ENCODE measurements around the gene CC2D2B.
"Not testable (repeated sequence)": the region's sequence is repeated elsewhere in the genome, so short reads cannot be mapped to it uniquely, and the experiment has no call there.

The CC2D2B gene, protein sequence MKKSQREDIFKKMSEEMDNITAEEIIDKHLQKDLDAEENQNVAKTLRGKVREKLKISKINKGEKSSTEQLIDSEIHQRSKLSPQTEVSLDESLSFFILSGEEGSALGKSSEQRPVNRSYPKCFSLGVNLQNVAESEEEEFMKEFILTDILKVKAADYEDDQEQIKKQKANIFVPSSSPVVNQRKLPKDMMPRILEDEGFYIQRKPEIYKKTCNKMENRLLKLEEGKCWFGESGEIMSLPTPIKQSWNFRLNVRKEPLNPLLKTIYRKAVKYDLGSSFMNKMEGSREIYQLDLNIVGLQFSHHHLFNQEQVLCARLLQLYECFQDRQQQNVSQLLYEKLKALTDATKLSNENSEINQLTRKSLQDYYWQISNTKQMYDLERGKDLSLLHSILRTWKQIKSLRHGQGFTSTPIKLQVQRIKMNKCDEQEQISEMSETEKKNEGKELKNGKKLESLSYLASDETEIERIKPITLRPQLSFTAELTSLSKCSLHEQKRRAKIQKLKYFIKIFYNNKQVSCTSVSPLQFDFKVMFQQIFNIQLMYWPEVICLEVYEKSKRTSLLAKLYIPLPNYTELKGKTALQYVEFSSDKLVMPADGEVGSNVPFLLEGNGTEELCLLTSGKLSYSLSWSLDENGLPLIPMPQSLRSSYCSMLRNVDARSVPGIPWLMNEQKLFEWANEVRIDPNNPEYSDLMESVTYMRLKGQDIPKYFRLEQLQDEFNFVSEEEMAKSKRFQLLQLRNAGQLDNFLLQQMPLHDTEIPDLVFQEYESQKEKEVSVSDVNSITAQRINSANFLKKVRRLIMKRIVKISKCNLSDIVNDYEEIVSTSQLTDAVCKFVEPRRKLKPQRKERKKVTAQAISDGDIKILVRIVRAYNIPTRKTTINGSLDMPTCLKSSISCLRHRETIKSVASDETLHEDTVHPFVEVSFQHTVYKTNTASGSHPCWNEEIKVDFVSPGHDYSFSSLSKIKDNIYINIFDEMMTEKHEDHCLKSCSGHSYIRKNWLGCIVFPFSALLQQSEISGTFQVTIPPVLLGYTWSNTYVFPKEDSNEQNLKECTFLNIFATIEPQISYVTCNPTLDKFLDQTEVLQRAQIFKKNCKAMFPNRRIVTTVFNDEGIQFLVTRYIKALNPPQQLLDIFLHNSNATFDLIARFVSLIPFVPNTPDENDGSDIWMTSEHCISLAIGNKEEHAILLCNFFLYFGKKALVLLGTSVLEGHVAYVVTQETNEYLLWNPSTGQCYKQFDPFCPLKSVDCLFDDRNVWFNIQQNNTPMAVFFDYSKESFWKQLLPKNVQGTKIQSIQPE (N-terminal part only)

DNA sequence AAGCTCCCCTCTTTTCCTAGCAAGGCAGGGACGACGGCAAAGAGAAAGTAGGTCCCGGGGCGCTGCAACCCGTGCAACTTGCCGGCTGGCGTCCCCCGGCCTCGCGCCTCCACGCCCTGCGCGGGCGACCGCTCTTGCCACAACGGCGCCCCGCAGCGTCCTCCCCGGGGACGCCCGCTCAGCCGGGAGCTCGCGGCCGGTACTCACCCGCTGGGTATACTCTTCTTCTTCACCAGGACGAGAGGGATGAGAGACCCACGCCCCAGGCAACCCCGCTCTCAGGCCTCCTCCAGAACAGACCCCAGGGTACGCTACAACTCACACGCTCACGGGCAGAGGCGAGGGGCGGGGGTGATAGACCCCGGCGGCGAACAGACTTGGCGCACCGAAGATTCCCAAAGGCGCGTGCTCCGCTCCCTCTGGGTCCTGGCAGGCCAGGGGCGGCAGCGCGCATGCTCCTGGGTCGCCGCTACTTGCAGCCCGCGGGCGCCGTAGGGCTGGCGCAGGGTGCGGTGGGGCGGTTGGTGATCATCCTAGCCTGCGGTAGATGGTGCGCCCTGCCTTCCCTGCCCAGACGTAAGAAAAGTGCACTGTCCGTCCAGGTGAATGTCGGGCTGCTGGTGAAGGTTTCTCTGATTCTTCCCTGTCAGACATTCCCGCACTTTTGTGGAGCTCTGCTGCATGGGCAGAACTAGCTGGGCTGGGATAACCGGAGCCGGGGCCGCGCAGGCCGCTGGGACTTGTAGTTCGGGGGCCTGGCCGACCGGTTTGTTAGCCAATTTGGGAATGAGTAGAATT, at the start of gene CC2D2B:
Gene CC2D2B (plus strand): TSS at position 520 of the 798 bp plus-strand sequence. CDS start 3,349 bp downstream, outside the sequence.
- DNase-seq (ENCODE audit: low read depth) = peak; percentile 44

DNA sequence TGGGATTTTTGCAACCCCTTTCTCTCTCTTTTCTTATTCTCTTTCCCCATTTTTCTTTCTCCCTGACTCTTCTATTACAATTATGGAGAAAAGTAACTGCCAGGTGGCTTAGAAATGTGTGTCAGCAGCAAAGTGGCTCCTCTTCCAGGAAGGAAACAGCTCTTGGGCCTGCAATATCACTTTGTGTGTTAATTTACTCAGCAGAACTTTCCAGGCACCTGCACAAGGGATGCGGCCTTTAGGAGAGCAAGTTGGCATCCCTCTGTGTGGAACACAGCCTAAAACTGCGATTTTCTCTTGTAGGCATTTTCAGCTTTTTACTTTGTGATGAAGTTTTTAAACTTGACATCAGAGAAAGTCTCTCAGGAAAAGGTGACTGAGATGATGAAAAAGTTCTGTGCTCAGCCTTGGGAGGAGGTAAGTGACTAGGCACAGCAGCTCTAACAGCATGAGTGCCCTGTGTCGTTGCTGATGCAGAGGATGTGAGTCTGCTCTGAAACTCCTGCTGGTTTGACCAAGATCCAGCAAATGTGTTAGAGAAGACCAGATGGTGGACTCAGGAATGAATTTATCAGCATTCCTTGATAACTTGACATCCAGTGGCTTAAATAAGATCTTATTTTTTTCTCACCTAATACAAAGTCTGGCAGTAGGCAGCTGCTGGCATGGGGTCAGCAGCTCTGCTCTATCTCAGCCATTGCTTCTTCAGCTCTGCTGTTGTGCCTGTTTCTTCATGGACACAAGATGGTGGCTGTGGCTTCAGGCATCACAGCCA, 47.4 kb upstream of the CC2D2B start:
- DNase-seq (ENCODE audit: low read depth) = no peak

DNA sequence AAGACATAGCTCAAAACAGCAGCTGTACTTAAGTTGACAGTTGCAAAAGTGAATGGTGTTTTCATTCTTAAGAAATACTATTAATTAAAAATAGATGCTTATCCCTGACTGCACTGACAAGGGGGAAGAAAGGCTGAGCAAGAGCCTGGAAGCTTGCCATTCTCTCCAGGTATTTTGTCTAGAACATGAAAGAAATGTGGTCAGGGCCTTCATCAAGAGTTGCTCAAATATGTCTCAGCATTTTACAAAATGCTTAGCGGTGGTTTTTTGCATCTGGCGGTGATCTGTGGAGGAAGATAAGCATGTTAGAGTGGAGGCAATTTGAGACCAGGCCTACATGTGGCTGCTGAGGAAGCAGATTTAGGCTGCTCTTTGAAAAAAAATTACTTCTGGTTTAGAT, 46.4 kb upstream of the CC2D2B start:
- no peak for DNase-seq (ENCODE audit: low read depth)

DNA sequence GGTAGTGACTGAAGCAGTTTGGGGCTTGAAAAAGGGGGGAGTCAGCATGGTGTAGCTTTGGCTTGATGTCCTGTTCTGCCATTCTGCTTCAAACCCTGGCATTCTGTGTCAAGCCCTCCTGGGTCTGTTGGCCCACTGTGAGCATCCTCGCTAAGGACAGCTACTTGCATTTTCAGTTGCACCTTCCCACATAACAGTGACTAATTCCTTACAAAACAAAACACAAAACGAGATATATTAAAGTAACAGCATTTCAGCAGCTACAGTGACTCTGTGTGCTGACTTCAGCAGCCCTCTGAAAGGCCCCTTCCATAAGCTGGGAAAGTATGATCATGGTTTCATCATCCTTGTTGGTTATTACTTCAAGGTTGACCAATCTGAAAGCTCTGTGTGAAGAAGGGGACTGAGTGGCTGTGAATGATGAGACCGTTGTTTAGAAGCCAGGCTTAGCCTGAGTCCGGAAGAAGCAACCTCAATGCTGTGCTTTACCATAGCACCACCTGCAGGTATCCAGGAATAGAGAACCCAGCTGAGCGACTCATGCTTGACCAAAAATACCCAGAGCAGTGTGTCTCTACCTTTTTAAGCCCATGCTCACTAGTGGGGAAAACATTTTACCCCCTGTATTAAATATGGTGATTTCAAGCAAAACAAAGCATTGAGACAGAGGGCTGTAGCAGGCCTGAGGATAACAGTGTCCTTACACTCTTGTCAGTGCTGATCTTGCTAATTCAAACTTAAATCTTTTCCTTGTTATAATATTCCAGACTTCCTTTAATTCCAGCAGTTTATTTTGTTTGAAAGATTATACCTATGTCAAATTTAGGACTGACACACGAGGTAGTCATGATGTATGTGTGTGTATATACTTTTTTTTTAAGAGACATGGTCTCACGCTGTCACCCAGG, 42.6 kb upstream of the CC2D2B start:
- DNase-seq (ENCODE audit: low read depth) = no peak

DNA sequence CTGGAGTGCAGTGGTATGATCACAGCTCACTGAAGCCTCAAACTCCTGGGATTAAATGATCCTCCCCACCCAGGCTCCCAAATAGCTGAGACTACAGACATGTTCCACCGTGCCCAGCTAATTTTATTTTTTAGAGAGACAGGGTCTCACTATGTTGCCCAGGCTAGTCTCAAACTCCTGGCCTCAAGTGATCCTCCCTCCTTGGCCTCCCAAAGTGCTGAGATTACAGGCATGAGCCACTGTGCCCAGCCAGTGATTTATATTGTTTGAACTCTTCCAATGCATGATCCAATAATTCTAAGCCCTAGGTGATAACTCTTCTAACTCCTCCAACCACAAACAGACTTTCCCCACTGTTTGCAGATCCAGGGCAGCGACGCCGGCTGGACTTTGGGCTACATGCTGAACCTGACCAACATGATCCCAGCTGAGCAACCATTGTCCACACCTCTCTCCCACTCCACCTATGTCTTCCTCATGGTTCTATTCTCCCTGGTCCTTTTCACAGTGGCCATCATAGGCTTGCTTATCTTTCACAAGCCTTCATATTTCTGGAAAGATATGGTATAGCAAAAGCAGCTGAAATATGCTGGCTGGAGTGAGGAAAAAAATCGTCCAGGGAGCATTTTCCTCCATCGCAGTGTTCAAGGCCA, 41.8 kb upstream of the CC2D2B start:
- no peak for DNase-seq (ENCODE audit: low read depth)

DNA sequence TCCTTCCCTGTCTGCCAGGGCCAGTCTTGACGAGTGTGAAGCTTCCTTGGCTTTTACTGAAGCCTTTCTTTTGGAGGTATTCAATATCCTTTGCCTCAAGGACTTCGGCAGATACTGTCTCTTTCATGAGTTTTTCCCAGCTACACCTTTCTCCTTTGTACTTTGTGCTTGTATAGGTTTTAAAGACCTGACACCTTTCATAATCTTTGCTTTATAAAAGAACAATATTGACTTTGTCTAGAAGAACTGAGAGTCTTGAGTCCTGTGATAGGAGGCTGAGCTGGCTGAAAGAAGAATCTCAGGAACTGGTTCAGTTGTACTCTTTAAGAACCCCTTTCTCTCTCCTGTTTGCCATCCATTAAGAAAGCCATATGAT, 41.3 kb upstream of the CC2D2B start:
- no peak for DNase-seq (ENCODE audit: low read depth)

DNA sequence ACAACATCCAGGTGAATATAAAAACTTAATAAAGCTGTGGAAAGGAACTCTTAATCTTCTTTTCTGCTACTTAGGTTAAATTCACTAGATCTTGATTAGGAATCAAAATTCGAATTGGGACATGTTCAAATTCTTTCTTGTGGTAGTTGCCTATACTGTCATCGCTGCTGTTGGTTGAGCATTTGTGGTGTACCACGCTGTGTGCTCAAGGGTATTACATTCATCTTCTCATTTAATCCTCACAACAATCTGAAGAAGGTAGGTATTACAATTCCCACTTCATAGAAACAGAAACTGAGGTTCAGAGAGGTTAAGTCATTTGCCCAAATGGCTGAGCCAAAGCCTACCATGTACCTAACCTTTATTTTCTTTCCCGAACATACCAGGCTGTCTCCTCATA, 39.9 kb upstream of the CC2D2B start:
- DNase-seq (ENCODE audit: low read depth) = no peak

DNA sequence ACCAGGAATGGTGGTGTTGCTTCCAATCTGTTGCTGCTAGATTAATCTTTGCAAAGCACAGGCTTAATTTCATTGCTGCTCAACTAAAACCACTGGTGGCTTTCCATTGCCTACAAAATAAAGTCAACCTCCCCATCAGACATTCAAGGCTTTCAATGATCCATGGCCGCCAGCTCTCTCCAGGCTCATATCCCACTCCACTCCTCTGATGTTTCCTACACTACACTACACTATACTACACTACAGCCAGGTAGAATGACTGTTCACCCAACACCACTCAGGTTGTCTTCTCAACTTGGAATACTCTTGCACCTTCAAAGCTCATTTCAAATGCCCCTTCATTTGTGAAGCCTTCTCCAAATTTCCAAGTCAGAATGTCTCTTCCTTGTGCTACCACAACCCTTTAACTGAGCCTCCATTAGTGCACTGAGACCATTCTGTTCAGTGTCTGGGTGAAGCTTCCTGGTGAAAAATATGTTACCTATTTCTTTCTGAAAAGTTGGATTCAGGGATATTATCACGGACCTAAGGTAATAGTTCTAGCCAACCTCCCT, 35.5 kb upstream of the CC2D2B start:
- no peak for DNase-seq (ENCODE audit: low read depth)

DNA sequence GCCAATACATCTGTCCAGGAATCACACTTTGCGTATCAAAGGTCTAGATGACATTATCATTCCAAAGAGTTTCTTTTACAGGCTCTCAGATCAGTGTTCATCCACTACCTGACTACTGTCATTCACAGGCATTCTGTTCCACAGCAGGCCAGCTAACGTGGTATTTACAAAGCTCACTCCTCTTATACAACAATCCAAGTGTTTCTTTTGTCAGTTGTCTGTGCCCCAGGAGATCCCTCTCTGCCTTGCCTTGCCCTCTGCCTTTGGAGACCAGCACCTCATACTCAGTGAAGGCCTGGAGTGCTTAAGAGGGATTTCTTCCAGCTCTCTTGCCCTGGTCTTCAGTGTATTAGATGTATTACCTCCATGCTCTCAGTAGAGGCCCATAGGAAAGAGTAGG, 34.6 kb upstream of the CC2D2B start:
- no peak for DNase-seq (ENCODE audit: low read depth)

DNA sequence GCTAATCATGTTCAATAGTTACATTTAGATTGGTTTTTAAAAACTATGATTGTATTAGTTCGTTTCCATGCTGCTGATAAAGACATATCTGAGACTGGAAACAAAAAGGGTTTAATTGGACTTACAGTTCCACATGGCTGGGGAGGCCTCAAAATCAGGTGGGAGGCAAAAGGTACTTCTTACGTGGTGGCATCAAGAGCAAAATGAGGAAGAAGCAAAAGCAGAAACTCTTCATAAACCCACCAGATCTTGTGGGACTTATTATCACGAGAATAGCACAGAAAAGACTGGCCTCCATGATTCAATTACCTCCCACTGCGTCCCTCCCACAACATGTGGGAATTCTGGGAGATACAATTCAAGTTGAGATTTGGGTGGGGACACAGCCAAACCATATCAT, 34.1 kb upstream of the CC2D2B start:
- DNase-seq (ENCODE audit: low read depth) = no peak

DNA sequence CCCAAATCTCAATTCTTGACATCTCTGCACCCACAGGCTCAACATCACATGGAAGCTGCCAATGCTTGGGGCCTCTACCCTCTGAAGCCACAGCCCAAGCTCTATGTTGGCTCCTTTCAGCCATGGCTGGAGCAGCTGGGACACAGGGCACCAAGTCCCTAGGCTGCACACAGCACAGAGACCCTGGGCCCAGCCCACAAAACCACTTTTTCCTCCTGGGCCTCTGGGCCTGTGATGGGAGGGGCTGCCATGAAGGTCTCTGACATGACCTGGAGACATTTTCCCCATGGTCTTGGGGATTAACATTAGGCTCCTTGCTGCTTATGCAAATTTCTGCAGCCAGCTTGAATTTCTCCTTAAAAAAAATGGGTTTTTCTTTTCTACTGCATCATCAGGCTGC, 33.0 kb upstream of the CC2D2B start:
- not testable (repeated sequence) for DNase-seq (ENCODE audit: low read depth)

DNA sequence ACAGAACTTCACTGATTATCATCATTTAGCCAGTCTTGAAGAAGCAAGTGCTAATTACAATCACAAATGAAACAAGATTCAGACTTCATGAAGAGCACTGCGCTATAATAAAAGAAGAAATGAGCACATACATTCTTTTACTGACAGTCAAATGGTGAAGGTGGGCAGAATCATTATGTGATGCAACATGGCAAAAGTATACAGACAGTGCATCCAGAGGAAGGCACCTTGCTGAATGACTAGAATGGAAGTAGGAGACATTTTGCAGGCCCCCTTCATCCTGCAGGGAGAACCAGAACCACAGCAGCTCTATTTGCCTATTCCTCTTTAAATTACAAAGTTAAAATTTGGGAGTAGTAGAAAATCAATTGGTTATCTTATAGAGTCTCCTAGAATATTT, 31.0 kb upstream of the CC2D2B start:
- no peak for DNase-seq (ENCODE audit: low read depth)

DNA sequence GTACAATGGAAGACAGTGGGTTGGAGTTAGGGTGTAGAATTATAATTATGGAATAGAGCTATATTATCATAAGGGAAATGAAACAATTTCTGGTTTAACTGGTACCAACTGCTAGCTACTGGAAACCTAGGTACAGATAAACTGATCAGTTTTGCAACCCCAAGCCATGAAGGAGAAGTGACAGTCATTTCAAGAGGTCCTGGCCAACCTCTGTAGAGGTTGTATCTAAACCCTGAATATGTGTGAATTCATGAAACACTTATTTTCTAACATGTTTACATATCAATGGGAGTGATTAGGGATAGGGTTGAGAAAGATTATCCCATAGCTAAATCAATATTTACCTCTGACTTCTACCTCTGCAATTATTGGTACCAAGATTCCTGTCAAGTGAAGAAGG, 29.9 kb upstream of the CC2D2B start:
- no peak for DNase-seq (ENCODE audit: low read depth)

DNA sequence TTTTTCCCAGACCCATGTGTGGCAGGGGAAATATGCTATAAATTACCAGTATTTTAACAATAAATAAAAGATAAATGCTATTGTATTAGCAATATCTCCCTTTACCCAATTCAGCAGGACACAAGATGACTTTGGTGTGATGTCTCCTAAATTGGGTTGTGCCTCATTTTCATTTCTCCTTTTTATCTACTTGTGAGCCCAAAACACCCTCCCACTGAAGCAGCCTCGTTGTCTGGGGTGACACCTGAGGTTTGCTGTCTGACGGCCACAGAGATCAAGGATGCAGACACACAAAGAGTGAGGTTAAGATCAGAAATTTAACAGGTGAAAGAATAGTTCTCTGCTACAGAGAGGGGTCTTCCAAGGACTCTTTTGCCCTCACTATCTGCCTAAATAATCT, 27.1 kb upstream of the CC2D2B start:
- no peak for DNase-seq (ENCODE audit: low read depth)

DNA sequence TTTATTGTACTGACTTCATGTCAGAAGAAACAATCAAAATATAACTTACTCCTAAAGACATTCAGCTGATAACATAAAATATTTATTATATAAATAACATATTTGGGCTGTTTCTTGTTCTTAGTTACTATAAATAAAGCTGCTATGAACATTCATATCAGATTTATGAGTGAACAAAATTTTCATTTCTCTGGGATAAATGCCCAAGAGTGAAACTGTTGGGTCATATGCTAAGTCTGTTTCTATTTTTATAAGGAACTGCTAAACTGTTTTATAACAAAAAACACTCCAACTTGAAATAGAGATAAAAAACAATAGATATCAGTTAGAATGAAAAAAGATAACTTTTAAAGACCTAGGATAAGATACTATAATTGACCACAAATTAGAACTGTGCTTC, 26.5 kb upstream of the CC2D2B start:
- DNase-seq (ENCODE audit: low read depth) = no peak

DNA sequence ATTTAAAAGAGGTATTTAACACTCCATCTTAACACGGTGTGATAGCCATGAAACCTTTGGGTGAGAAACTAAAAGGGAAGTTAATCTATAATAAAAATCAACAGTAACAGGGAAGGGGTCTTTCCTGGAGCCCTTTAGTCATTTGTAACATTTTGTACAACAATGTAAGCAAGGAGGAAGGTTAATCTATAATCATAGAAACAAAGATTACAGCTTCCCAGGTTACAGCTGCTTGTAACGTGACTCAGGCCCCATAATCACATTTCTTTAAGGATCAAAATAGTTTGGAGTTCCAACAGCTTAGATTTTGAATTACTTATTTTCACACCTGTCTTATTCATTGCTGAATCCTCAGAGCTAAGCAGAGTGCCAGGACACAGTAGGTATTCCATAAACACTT, 17.9 kb upstream of the CC2D2B start:
- DNase-seq (ENCODE audit: low read depth) = no peak

DNA sequence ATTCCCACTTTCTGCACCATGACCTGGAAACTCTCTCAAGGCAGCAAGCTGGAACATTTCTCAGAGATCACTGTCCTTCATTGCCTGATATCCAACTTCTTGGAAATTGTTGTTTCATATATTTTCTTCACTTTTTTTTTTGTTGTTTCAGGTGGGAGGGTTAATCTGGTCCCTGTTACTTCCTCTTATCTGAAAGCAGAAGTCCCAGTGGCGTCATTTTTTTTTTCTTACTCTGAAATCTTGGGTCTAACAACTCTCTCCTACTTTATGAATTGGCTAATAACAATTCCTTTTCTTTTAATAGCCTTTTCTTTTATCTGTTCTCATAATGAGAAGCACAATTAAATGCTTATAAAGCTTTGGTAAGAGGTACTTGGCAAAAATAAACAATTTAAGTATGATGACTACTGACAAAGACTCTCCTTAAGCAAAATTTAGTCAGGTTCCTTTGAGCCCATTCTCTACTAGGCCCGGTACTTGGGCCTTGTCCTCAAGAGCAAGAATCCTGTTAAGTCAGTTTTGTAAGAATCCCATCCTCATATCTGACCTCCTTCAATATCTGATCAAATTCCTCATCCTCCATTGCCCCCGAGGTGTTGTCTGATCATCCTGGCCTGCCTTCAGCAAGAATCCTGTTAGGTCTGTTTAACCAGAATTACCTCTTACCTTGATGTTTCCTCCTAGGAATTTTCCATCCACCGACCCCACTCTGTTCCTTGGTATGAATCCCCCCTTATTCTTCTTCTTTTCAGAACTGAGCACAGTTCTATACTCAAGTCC, 11.5 kb upstream of the CC2D2B start:
- no peak for DNase-seq (ENCODE audit: low read depth)

All from activated T-cell treated with anti-CD3 and anti-CD28 coated beads for 1 hour (primary cell).